GM19438 (cell line): ENCODE results near the gene PBRM1.
"Not testable (repeated sequence)": the region's sequence is repeated elsewhere in the genome, so short reads cannot be mapped to it uniquely, and the experiment has no call there.

Experiments
- ATAC-seq: cut with Tn5 transposase; IDR thresholded peaks from one replicate; pipeline ENCODE4 v1.9.1; 2021; ENCODE audit warnings: low read depth; ENCODE audit not compliant: unreplicated experiment

The PBRM1 gene

DNA sequence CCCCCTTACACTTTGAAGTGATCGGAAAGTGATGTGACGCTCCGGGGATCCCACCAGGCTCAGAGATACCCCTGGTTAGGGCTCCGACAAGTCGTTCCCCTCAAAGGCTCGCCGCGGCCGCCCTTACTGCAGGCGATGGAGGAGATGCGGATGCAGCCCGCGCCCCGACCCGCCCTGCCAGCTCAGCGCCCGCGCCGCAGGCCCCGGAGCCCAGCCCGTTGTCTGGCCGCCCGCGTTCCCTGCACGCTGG is 19.6 kb upstream of the PBRM1 start:
- peak; percentile 32 for ATAC-seq

DNA sequence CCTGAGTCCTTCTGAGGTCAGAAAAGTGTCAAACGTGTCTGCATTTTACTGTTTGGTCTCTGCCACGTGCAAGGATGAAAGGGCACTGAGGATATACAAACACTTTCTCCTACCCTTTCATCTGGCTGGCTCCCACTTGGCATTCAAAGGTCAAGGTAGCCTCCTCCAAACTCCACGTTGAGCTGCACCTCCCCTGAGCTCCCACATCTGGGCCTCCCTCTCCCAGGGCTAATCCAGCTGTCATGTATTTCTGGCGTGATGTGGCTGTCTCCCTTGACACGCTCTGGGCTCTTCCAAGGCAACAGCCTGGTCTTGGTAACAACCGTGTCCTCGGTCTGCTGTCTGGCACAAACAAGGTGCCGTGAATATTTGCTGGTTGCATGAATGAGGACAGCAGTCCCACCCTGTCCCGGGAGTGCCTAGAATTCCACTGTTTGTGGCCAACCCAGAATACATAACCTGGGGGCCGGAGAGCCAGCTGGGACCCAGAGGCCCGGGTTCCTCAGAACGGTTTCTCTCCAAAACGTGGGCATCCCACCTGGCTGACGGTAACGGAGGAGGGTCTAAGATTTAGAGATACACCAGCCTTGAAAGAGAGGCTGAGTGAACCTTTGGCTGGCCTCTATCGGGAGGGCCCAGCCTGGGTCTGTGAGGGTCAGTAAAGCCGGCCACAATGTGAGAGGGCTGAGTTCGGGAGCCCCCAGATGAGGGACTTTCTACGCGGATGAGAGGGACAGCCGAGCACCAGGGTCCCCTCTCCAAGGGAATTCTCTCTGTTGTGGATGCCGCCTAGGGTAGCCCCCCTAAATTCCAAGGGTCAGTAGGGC is 19.1 kb upstream of the PBRM1 start:
- peak; percentile 3 for ATAC-seq

DNA sequence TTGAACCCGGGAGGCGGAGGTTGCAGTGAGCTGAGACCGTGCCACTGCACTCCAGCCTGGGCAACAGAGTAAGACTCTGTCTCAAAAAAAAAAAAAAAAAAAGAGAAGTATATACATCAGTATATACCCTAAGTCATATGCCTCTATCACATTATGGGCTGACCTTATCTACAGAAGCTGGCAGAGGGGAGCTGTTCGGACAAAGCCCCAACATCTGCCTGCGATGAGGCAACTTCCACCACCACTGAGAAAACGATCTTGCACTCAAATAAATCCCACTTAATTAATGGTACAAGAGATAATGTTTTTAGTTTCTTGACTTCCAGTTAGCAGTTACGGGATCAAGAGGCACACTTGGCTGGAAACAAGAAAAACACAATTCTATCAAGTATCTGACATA is 17.6 kb upstream of the PBRM1 start:
- ATAC-seq: no peak

DNA sequence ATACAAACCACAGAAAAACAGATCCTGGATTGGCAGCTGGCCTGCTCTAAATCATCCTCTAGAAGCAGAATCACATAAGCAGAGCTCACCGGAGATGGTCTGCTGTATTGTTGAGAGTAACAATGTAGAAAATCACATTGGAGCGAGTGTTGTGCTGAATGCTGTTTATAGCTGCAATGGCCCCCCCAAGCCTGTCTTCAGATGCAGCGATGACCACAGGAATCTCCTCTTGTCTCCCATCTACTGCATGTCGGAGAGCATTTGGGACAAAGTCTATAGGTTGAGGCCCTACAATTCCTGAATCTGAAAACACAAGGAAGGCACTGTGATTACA is 11.9 kb upstream of the PBRM1 start:
- no peak for ATAC-seq

DNA sequence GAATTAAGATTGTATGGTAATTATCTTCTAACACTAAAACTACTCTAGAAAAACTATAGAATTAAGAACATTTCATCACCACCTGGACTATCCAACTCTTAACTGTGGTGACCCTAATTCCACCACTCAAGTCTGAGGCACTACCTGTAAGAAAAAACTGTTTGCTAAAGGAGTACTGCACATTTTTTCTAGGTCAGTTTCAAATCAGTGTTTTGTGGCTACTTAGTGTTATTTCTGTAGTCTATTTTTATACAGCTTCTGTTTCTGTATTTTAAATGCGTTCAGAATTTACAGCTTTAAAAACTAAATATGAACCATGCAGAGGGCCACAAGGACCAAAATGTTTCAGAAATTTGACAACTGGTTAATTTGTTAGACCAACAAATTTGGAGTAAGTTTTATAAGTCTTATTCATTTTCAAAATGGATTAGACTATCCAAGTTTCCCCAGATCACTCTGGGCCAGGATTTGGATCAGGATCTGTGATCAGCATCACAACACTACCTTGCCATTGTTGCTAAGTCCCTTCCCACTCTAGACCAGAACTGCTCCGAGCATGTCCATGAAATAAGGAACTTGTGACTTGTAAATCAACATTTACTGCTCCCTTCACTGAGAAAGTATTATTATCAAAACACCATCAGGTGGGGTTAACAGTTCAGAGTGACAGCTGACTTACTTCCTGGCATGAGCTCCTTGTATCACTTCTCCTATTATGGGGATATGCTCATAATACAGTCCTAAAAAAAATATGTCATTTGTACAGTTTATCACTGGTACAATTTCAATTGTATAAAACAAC is 11.3 kb upstream of the PBRM1 start:
- ATAC-seq: no peak

DNA sequence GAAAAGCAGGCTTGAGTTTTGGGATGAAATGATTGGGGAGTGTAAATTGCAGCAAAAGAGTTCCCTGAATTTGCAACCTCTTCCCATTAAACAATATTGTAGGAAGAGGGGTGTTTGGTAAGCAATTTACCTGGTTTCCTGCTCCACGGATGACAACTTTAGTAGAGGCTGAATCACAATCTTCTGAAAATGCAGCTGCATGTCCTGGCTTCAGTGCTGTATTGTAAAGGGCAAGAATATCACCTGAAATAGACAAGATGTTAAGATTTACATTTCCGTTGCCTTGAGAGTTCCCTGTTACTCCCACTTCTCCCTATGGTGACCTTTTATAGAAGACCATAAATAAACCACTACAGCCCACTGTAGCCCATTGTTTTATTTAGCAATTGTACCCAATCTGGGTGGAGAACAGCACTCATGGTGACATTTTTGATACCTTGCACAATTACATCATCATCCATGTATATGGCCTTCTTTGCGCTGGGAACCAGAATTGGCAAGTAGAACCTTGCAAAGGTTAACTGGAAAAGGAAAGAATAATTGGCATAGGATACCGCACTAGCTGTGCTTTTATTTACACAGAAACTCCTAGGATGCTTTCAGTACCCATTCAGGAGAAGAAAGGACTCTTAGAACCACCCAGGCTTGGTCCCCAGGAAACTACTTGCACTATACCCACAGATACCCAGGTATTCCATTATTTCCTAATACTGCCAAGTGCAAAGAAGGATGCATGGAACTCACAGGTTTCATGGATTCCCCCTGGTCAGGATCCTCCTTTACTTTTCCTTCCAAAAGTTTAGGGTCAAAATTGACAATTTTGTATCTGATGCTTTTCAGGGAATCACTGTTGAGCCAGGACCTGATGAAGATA is 10.3 kb upstream of the PBRM1 start:
- no peak for ATAC-seq

DNA sequence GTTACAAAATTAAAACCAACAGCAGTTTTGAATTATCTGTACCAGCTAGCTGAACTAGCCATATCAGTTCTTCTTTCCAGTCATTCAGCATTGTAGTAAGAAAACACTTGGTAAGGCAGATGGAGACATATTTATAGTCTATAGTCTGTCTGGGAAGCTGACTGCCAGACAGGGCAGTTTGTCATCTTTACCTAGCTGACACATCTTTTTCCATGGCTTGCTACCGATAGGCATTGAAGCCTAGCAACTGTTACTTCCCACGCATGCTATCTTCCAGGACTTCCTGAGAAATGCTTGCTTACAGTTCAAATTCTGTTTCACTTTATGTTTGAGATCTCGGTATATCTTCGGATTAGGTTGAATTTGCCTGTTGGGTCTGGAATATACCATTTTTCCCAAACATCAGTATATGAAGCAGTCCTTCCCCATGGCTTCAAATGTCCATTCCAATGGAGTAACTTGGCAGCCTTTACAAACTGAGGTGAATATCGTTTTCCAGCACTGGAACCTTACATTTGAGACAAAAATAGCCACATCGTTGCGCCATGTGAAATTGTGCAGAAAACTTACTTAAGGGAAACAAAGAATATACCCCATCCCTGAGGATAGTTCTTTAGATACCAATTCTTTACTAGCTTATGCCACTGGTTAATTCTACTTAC is 8.9 kb upstream of the PBRM1 start:
- ATAC-seq: no peak

DNA sequence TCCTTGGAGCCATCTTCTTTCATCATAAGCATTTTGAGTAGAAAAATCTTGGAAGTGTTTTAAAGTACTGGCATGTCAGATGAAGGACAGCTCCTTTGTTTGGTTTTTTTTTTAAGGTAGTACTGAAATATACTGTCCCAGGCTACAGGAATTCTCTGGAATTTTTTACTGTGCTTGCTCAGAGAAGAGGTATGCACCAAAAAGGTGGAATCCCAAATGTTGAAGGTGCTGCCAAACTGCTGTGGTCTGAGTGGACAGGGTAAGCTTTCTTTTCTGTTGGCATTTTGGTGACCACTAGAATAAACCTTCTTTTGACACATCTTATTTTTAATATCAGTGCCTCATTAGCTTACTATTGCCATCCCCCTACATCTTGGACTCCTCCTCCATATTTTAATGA is 7.4 kb upstream of the PBRM1 start:
- ATAC-seq: no peak

DNA sequence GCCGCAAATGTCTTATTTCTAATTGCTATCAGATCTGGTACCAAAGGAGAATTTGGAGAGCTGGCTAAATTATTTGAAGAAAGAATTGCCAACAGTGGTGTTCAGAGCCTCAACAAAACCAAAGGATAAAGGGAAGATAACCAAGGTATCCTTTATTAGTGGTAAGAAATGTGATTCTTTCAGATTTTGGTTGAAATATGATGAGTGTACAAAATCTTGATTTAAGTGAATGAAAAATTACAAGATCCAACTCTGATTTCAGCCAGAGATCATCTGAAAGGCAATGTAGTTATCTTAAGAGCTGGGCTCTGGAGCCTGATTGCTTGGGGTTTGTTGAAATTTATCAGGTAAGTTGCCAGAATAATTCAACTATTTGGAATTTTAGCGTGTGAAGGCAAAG is 4.8 kb upstream of the PBRM1 start:
- ATAC-seq: no peak

DNA sequence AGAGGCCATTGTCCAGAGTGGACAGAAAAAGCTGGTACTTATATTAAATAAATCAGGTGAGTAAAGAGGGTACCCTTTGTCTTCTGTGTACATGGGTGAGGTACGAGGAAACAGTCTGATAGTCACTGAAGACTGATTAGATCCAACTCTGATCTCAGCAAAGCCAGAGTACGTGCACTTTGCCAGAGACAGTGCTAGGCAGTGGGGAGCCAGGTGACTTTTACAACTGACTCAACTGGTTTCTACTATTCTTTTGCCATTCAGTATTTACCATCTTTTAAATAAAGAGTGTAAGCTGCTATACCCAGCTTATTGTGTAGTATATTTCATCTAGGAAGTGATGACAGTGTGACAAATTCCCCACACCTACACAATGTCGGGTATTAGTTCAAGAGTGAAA is 3.4 kb upstream of the PBRM1 start:
- ATAC-seq: no peak

DNA sequence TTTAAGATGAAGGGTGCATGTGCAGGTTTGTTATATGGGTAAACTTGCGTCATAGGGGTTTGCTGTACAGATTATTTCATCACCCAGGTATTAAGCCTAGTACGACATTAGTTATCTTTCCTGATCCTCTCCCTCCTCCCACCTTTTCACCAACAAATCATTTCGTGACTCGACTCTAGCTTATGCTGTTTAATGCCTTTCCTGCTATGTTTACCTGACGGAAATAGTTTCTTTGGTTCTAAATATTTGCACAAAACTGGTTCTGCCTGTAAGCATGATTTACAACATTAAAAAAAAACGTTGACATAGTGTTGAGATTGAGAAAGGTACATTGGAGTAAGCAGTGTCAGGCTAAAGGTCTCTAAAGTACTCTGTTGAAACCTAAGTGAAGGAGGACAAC is 2.6 kb upstream of the PBRM1 start:
- ATAC-seq: no peak

DNA sequence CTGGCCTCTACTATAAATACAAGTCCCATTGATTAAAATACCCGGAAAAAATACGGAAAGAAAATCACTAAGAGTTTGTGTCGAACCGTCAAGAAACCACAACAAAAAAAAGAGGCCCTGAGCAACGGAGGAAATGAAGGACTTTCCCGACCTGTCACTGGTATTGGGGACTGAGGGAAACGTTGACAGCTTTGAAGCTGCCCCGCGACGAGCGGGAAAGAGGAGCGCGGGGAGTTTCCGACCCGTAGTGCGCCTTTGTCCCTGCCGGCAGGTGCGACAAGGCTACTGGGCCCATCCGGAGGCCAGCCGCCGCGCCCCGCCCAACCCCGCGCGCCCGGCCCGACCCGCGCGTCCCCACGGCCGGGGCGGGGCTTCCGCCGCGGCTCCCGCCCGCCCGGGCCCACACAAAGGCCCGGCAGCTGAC is 416 bp downstream of the PBRM1 start:
- ATAC-seq: peak; percentile 61

DNA sequence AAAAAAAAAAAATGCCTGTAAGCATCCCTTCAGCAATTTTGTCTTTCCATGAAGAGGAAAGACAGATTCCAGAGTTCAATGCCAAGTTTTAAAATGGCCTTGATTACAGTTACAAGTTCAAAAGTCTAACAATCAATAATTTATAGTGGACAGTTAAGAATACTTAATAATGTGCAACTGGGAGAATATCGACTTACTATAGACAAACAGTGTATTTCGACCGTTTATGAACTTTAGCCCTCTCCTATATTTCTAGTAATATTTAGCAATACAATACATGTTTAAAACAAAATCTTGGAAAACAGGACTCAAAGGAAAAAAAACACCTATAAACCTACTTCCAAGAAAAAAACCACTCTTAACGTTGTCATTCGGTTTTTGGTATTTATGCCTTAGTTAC is 1.5 kb downstream of the PBRM1 start:
- ATAC-seq: no peak

DNA sequence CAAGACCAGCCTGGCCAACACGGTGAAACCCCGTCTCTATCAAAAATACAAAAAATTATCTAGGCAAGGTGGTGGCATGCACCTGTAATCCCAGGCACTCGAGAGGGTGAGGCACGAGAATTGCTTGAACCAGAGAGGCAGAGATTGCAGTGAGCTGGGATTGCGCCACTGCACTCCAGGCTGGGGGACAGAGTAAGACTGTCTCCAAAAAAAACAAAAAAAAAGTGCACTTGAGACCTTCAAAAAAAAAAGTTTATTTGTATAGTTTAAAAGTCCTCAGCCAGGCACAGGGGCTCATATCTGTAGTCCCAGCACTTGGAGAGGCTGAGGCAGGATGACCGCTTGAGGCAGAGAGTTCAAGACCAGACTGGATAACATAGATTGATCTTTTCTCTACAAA is 2.1 kb downstream of the PBRM1 start:
- ATAC-seq: no peak

DNA sequence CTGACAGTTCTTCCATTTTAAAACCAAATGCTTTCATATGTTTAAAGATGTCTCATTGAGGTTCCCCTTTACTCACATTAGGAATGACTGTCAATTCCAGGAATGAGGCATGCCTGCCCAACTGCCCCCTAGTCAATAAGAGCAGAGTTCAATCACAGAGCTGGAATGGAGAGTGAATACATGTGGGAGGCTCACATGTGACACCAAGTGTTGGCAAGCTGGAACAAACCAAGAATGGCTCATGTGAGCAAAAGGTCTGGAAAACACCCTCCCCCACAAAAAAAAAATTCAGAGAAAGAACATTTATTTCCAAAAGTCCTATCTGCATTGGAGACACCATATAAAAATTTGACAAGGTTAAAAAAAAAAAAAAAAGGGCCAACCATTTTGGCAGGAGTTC is 3.7 kb downstream of the PBRM1 start:
- no peak for ATAC-seq

DNA sequence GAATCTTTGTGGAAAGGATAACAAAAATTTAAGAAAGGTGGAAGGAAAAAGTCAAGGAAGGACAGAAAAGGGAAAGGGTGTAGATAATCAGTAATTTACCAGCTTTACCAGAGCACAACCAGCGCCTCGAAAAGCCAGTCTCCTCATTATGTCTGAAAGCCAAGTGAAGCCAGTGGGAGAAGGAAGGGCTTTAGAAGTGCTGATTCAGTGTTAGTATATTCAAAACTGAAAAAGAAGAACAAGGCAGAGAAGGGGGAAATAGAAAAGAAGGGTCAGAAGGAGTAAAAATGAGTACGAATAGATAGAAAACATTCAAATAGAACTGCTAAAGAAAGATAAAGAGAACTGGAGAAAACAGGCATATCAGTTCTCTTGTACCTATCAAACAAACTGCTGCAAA is 4.1 kb downstream of the PBRM1 start:
- no peak for ATAC-seq

DNA sequence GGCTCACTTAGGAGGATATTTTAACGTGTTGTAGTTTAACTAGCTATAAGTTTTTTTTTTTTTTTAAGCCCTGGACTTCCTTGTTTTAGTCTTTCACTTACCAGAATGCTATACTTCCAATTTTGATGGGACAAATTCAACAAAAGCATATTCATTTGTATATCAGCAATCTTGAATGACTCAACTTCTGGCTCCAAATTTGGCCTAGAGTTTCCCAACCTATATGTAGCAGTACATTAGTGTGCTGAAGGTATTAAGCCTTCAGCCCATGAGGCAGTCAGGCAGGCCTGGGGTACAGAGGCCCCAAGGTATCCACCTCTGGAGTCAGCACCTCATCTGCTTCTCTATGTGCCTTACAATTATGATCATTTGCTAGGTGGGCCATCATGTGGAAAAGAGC is 5.9 kb downstream of the PBRM1 start:
- no peak for ATAC-seq

DNA sequence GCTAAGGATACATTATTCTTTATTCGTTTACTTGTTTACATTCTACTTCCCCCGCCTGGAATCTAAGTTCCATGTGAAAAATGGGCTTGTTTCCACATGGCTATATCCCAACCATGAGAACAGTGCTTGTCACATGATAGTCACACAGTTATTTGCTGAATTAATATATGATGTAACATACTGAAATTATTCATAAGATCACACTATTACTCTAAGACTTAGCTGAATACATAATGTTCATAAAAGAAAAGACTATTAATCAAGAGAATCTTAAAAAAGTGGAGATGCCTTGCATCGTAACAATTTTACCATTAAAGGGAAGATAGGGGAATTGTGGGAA is 6.5 kb downstream of the PBRM1 start:
- no peak for ATAC-seq

DNA sequence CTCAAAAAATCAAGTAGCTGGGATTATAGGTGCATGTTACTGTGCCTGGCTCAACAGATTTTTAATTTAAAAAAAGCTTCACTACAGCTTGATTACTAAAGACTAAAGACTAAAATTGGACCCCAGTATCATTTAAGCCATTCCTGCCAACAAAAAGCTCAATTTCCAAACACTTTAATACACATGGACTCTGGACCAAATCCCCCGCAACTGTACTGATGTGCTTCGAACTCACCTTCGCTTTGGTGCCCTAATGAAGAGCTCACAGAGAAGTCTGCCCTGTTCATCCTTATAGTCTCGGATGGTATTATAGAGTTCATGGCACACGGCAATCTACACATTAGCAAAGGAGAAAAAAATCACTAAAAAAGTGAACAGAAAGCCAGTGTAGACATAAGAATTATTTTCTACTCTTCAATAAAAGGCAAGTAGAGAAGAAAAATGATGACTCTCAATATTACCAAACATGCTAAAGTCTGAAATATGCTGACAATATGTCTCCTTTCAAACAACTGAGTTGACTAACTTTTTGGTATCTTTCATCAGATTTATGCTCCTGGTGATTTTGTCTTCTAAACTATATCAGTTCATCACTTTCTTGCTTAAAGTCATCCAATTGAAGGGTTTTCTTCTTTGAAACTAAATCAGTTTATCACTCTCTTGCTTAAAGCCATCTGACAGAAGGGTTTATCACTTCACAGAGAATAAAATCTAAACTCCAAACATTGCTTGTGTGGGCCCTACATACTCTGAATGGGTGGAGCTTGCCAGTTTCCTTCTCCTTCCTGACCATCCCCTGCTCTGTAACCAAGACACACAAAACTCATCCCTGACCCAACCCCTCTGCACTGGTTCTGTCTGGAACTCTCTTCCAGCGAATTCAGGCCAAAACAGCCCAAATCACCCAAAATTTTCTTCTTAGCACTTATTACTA is 7.2 kb downstream of the PBRM1 start:
- no peak for ATAC-seq

DNA sequence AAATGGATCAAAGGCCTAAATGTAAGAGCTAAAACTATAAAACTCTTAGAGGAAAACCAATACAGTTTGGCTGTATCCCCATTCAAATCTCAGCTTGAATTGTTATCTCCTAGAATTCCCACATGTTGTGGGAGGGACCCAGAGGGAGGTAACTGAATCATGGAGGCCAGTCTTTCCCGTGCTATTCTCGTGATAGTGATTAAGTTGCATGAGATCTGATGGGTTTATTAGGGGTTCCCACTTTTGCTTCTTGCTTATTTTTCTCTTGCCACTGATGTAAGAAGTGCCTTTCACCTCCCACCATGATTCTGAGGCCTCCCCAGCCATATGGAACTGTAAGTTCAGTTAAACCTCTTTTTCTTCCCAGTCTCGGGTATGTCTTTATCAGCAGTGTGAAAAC is 9.5 kb downstream of the PBRM1 start:
- not testable (repeated sequence) for ATAC-seq
